ENCODE data around the gene KCTD3.

GRCh38 chr1:215590779-215591491 lies 23.8 kb downstream of the KCTD3 start:
- TF ChIP-seq CTCF (IDR thresholded peaks at IDR 0.05) (no peak), POLR2A (IDR thresholded peaks at IDR 0.05) (no peak)
